ENCODE results near the gene GRAMD1B. TPM values are rescaled to one million over a fixed set of nuclear protein-coding genes. Genes with fewer than 3 reads are reported as not detected.

Gene GRAMD1B
- polyA plus RNA-seq, 2 of the 4 experiments (the other 2 are of a cell fraction) = 55.5 to 108 TPM

DNA sequence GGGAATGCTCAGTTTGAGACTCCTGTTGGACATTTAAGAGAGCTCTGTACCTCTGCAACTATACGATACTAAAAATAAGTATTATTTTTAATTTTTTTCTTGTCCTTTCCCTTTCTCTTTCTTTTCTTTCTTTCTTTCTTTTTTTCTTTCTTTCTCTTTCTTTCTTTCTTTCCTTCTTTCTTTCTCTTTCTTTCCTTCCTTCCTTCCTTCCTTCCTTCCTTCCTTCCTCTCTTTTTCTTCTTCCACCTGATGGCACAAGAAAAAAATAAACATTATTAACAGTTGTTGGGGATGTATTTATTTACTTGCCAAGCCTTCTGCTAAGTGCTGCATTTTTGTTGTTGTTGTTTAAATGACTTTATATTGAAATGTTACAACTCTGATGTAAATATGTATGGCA, 39.5 kb downstream of the GRAMD1B start:
- FAIRE-seq = no peak
- Histone ChIP-seq H3K4me3 (no peak overlapping the region), H3K4me1 (peaks cover 75% of the 10 kb centered on the region), H3K27ac (peak overlapping the region; percentile 28 to 68; a peak in 3 of 6 replicates), H3K9me3 (no peaks in the 10 kb centered on the region), H3K4me2 (peak overlapping the region; percentile 13; the same call in 1 of the 3 replicates)
- 83% methylated on average over 1 of the region's 1 CpG for WGBS (ENCODE audit: missing lambda C conversion rate)
- POLR2A ChIA-PET = no interaction called here
- TF ChIP-seq JUNB (IDR thresholded peaks at IDR 0.05) (no peak), CHD2 (IDR thresholded peaks at IDR 0.05; ENCODE audit: low read length, partially characterized antibody) (no peak), RNF2 (IDR thresholded peaks at IDR 0.05; ENCODE audit: borderline replicate concordance, low read depth) (no peak), CHD4 (IDR thresholded peaks at IDR 0.05; ENCODE audit: borderline replicate concordance) (no peak), POLR2AphosphoS2 (conservative IDR thresholded peaks at IDR 0.05; ENCODE audit: low read length) (no peak), KDM5A (IDR thresholded peaks at IDR 0.05) (no peak), KDM1A (IDR thresholded peaks at IDR 0.05; ENCODE audit: low read depth) (no peak)
- TF ChIP-seq, protein P1, sequence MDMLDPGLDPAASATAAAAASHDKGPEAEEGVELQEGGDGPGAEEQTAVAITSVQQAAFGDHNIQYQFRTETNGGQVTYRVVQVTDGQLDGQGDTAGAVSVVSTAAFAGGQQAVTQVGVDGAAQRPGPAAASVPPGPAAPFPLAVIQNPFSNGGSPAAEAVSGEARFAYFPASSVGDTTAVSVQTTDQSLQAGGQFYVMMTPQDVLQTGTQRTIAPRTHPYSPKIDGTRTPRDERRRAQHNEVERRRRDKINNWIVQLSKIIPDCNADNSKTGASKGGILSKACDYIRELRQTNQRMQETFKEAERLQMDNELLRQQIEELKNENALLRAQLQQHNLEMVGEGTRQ (IDR thresholded peaks at IDR 0.05) = no peak
- DNase-seq (ENCODE audit: low read depth in 1 of 2, low spot score in 1 of 2) = no peak
- ATAC-seq = no peak
- CTCF ChIA-PET = interaction anchor here (1.0 to 1.7 kb wide), 4 partner anchors 9 to 61 kb away, joined by 3 to 11 read pairs (median 6); no protein-coding TSS in a partner anchor

DNA sequence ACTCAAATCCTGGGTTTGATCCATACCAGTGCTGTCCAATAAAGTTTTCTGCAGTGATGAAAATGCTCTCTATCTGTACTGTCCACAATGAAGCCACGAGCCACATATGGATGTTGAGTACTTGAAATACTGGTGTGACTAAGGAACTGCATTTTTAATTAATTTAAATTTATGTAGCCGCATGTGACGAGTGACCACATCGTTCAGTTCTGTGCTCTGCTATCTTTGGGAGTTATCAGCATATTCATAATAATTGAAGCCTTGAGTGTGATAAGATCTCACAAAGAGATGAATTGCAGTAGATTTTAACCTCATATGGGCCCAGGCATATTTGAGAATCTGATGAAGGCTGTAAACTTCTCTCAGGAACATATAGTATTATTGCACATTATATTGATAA, 40.8 kb downstream of the GRAMD1B start:
- Histone ChIP-seq H3K4me2 (peak overlapping the region; percentile 2; the same call in 2 of the 3 replicates), H3K27ac (peak overlapping the region; percentile 43 to 96; a peak in 5 of 6 replicates), H3K4me3 (no peak overlapping the region), H3K9me3 (no peaks in the 10 kb centered on the region), H3K4me1 (peaks cover 86% of the 10 kb centered on the region)
- ChIA-PET CTCF (interaction anchor here (1.3 to 1.7 kb wide), 2 partner anchors 14 to 63 kb away, joined by 3 to 7 read pairs; no protein-coding TSS in a partner anchor), POLR2A (interaction anchor here (0.7 kb wide), 1 partner anchor 1742 kb away, joined by 9 read pairs; no protein-coding TSS in a partner anchor)
- FAIRE-seq (no peak), DNase-seq (ENCODE audit: low read depth in 1 of 2, low spot score in 1 of 2) (no peak), ATAC-seq (no peak)
- TF ChIP-seq ESRRA (IDR thresholded peaks at IDR 0.05; ENCODE audit: borderline replicate concordance, low read length) (no peak), RFX5 (IDR thresholded peaks at IDR 0.05) (no peak), FOSL2 (IDR thresholded peaks at IDR 0.05) (no peak), FOSL2 (CRISPR knock-in tag; IDR thresholded peaks at IDR 0.05) (no peak), FOSB (CRISPR knock-in tag; IDR thresholded peaks at IDR 0.05) (no peak), ZFP36 (IDR thresholded peaks at IDR 0.05; ENCODE audit: borderline replicate concordance, partially characterized antibody) (no peak)
- TF ChIP-seq, protein P2, sequence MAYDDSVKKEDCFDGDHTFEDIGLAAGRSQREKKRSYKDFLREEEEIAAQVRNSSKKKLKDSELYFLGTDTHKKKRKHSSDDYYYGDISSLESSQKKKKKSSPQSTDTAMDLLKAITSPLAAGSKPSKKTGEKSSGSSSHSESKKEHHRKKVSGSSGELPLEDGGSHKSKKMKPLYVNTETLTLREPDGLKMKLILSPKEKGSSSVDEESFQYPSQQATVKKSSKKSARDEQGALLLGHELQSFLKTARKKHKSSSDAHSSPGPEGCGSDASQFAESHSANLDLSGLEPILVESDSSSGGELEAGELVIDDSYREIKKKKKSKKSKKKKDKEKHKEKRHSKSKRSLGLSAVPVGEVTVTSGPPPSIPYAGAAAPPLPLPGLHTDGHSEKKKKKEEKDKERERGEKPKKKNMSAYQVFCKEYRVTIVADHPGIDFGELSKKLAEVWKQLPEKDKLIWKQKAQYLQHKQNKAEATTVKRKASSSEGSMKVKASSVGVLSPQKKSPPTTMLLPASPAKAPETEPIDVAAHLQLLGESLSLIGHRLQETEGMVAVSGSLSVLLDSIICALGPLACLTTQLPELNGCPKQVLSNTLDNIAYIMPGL (CRISPR knock-in tag; IDR thresholded peaks at IDR 0.05; ENCODE audit: borderline replicate concordance) = no peak
- WGBS (ENCODE audit: missing lambda C conversion rate) = 72% methylated on average over 4 of the region's 4 CpGs

DNA sequence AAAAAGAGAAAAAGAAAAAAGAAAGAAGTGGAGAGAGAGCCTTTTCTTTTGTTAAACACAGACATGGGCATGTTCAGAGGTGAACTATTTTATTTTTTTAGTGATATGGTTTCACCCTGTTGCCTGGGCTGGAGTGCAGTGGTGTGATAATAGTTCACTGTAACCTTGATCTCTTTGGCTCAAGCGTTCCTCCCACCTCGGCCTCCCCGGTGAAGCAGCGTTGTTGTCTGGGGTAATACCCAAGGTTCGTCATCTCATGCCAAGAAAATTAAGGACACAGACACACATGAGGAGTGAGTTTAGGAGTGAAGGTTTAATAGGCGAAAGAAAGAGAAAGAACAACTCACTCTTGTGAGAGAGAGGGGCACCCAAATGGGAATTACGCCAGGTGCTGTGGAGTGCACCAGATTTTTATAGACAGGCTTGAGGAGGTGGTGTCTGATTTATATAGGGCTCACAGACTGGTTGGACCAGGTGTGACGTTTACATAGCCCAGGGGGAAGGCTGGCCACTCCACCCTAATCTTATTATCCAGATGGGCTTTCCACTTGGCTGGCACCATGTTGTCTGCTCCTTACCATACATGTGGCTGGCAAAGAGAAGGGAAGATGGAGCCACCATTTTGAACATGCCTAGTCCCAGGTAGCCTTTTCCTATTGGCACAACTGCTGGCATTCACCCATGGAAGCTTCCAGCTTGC, 42.3 kb downstream of the GRAMD1B start:
- CTCF ChIA-PET = interaction anchor here (0.9 to 7.9 kb wide), 2 partner anchors 20 to 66 kb away, joined by 4 to 147 read pairs; no protein-coding TSS in a partner anchor
- ATAC-seq = no peak

More for the DNA sequence above, 42.3 kb downstream of the GRAMD1B start:
- DNase-seq (ENCODE audit: low read depth in 1 of 2, low spot score in 1 of 2) (no peak), FAIRE-seq (no peak)
- TF ChIP-seq EHF (CRISPR knock-in tag; IDR thresholded peaks at IDR 0.05) (no peak), EP300 (IDR thresholded peaks at IDR 0.05) (no peak), EHMT2 (IDR thresholded peaks at IDR 0.05; ENCODE audit: low read depth) (no peak), SREBF2 (IDR thresholded peaks at IDR 0.05) (no peak), CHD2 (IDR thresholded peaks at IDR 0.05; ENCODE audit: low read length, partially characterized antibody) (no peak), HOXA7 (CRISPR knock-in tag; IDR thresholded peaks at IDR 0.05) (no peak), JUNB (IDR thresholded peaks at IDR 0.05) (no peak)
- TF ChIP-seq, protein P1 (IDR thresholded peaks at IDR 0.05) = no peak
- no peak overlapping the region for H3K4me3 ChIP-seq
- peaks cover 95% of the 10 kb centered on the region for H3K4me1 ChIP-seq
- H3K27ac ChIP-seq = peak overlapping the region; percentile 92 to 96; a peak in 5 of 6 replicates
- POLR2A ChIA-PET = no interaction called here
- H3K4me2 ChIP-seq = no peak overlapping the region
- WGBS (ENCODE audit: missing lambda C conversion rate) = 91% methylated on average over 8 of the region's 8 CpGs
- no peaks in the 10 kb centered on the region for H3K9me3 ChIP-seq
